Esophagus squamous epithelium (tissue), 4 donors: ENCODE measurements around the gene PPARG.

Experiments
- POLR2A ChIP-seq, 4 donors: fragments of 450-650 bp; IDR thresholded peaks; one replicate each; pipeline ENCODE4 v1.6.1; 2017; ENCODE audit warnings: antibody characterized with exemption in 4 of 4, mild to moderate bottlenecking in 4 of 4, moderate library complexity in 3 of 4
- TF ChIP-seq, protein P1 (sequence below), 6 experiments: fragments of 450-650 bp in 4 of 6; fragments of 200-600 bp in 2 of 6; sonication (generic) in 2 of 6; IDR thresholded peaks; one replicate each; pipeline ENCODE4 v1.5.1; 2016 to 2019; ENCODE audit warnings: antibody characterized with exemption in 6 of 6, mild to moderate bottlenecking in 4 of 6, moderate library complexity in 4 of 6

DNA sequence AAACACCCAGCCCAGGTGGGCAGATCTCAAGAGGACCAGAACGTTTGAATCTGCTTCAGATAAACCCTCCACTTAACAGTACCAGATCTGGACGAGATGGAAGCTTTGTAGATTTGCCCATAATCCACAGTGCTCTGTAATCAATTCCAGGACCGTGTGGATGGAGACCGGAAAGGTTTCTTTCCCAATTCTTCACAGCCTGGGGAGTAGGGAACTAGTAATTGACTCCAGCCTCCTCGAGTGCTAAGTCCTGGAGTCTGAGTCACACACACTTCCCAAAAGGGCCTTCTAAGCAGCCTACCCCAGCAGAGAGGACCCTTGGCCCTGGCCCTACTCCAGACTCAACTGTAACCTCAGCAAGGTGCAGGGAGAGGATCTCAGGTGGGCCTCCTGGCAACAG lies 139.3 kb downstream of the PPARG start:
- TF ChIP-seq, protein P1, sequence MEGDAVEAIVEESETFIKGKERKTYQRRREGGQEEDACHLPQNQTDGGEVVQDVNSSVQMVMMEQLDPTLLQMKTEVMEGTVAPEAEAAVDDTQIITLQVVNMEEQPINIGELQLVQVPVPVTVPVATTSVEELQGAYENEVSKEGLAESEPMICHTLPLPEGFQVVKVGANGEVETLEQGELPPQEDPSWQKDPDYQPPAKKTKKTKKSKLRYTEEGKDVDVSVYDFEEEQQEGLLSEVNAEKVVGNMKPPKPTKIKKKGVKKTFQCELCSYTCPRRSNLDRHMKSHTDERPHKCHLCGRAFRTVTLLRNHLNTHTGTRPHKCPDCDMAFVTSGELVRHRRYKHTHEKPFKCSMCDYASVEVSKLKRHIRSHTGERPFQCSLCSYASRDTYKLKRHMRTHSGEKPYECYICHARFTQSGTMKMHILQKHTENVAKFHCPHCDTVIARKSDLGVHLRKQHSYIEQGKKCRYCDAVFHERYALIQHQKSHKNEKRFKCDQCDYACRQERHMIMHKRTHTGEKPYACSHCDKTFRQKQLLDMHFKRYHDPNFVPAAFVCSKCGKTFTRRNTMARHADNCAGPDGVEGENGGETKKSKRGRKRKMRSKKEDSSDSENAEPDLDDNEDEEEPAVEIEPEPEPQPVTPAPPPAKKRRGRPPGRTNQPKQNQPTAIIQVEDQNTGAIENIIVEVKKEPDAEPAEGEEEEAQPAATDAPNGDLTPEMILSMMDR (IDR thresholded peaks at IDR 0.05), result no peak
- TF ChIP-seq POLR2A (IDR thresholded peaks at IDR 0.05), result no peak
